ENCODE data around the gene NELL2. TPM values are rescaled to one million over a fixed set of nuclear protein-coding genes. Genes with fewer than 3 reads are reported as not detected.

Gene NELL2
- polyA plus RNA-seq, 1 of the 3 experiments (the other 2 are of a cell fraction) = 0.35 TPM

GRCh38 chr12:44859998-44860689 lies 16.0 kb downstream of the NELL2 start:
- Histone ChIP-seq H3K9me2 (no peaks in the 10 kb centered on the region), H3K9me3 (no peaks in the 10 kb centered on the region), H4K20me1 (ENCODE audit: insufficient read depth) (no peaks in the 10 kb centered on the region), H3K79me2 (ENCODE audit: insufficient read depth) (no peaks in the 10 kb centered on the region), H3K36me3 (replicated peaks in 1 of 2; ENCODE audit: control insufficient read depth in 1 of 2, insufficient read depth in 2 of 2, low read length in 1 of 2) (no peaks in the 10 kb centered on the region), H2AFZ (ENCODE audit: low read depth) (no peak overlapping the region), H3K4me1 (ENCODE audit: control insufficient read depth in 1 of 2, insufficient read depth in 2 of 2, low read depth in 1 of 2, low read length in 1 of 2) (no peaks in the 10 kb centered on the region; a peak in 1 of 4 replicates), H3K4me2 (no peak overlapping the region), H3K27me3 (ENCODE audit: insufficient read depth) (no peaks in the 10 kb centered on the region), H3K4me3 (ENCODE audit: low read depth in 2 of 2, low read length in 1 of 2) (no peak overlapping the region), H3F3A (replicated peaks; ENCODE audit: insufficient read depth) (no peaks in the 10 kb centered on the region), H3K27ac (ENCODE audit: low read depth in 2 of 2, low read length in 1 of 2) (no peak overlapping the region), H3K9ac (no peak overlapping the region)
- ChIA-PET POLR2A (no interaction called here), CTCF (interaction anchor here (0.6 kb wide), 1 partner anchor 101 kb away, joined by 3 read pairs; no protein-coding TSS in a partner anchor)
- DNase-seq = no peak
- 11% methylated on average over 1 of the region's 1 CpG for WGBS (ENCODE audit: low lambda C conversion rate)
- TF ChIP-seq RFX5 (IDR thresholded peaks at IDR 0.05; ENCODE audit: low read length) (no peak), FOSL2 (IDR thresholded peaks at IDR 0.05; ENCODE audit: borderline replicate concordance, low read depth) (no peak), GATA2 (CRISPR knock-in tag; IDR thresholded peaks at IDR 0.05) (no peak), TEAD4 (IDR thresholded peaks at IDR 0.05; ENCODE audit: borderline replicate concordance, insufficient read depth) (no peak), GABPA (IDR thresholded peaks at IDR 0.05; ENCODE audit: low read depth) (no peak), JUND (IDR thresholded peaks at IDR 0.05) (no peak), MEF2A (IDR thresholded peaks at IDR 0.05; ENCODE audit: borderline replicate concordance, low read depth) (no peak), EP300 (IDR thresholded peaks at IDR 0.05; ENCODE audit: borderline replicate concordance in 1 of 2, low read depth in 1 of 2, low read length in 1 of 2) (no peak), CHD2 (IDR thresholded peaks at IDR 0.05; ENCODE audit: low read length, partially characterized antibody) (no peak), ZBTB33 (IDR thresholded peaks at IDR 0.05; ENCODE audit: borderline replicate concordance, low read depth) (no peak), NRF1 (IDR thresholded peaks at IDR 0.05; ENCODE audit: low read depth, low read length) (no peak)
- TF ChIP-seq, protein P1, sequence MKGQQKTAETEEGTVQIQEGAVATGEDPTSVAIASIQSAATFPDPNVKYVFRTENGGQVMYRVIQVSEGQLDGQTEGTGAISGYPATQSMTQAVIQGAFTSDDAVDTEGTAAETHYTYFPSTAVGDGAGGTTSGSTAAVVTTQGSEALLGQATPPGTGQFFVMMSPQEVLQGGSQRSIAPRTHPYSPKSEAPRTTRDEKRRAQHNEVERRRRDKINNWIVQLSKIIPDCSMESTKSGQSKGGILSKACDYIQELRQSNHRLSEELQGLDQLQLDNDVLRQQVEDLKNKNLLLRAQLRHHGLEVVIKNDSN (IDR thresholded peaks at IDR 0.05; ENCODE audit: borderline replicate concordance, low read depth) = no peak

- no peak overlapping the region for H2AFZ ChIP-seq (ENCODE audit: low read depth)
- H3F3A ChIP-seq (replicated peaks; ENCODE audit: insufficient read depth) = no peaks in the 10 kb centered on the region
- H3K79me2 ChIP-seq (ENCODE audit: insufficient read depth) = no peaks in the 10 kb centered on the region
- H4K20me1 ChIP-seq (ENCODE audit: insufficient read depth) = no peaks in the 10 kb centered on the region
- H3K4me3 ChIP-seq (ENCODE audit: low read depth in 2 of 2, low read length in 1 of 2) = no peak overlapping the region
- H3K9me2 ChIP-seq = no peaks in the 10 kb centered on the region
- CTCF ChIA-PET = no interaction called here
- whole genome bisulfite sequencing (ENCODE audit: low lambda C conversion rate) = 36% methylated on average over 4 of the region's 4 CpGs
- DNase-seq = no peak
- H3K36me3 ChIP-seq (replicated peaks in 1 of 2; ENCODE audit: control insufficient read depth in 1 of 2, insufficient read depth in 2 of 2, low read length in 1 of 2) = no peaks in the 10 kb centered on the region
- no peaks in the 10 kb centered on the region; a peak in 1 of 4 replicates for H3K4me1 ChIP-seq (ENCODE audit: control insufficient read depth in 1 of 2, insufficient read depth in 2 of 2, low read depth in 1 of 2, low read length in 1 of 2)
- POLR2A ChIA-PET = no interaction called here
- no peak overlapping the region for H3K9ac ChIP-seq
- H3K4me2 ChIP-seq = no peak overlapping the region
- H3K9me3 ChIP-seq = no peaks in the 10 kb centered on the region
- H3K27ac ChIP-seq (ENCODE audit: low read depth in 2 of 2, low read length in 1 of 2) = no peak overlapping the region
- no peaks in the 10 kb centered on the region for H3K27me3 ChIP-seq (ENCODE audit: insufficient read depth)
- no peak for TF ChIP-seq MEF2A (IDR thresholded peaks at IDR 0.05; ENCODE audit: borderline replicate concordance, low read depth)
- TF ChIP-seq NRF1 (IDR thresholded peaks at IDR 0.05; ENCODE audit: low read depth, low read length) = no peak
- no peak for TF ChIP-seq TEAD4 (IDR thresholded peaks at IDR 0.05; ENCODE audit: borderline replicate concordance, insufficient read depth)
- TF ChIP-seq GABPA (IDR thresholded peaks at IDR 0.05; ENCODE audit: low read depth) = no peak
- no peak for TF ChIP-seq SMC3 (IDR thresholded peaks at IDR 0.05; ENCODE audit: low read depth, low read length)
- TF ChIP-seq POLR2AphosphoS5 (IDR thresholded peaks at IDR 0.05; ENCODE audit: low read depth, low read length) = no peak
- no peak for TF ChIP-seq CTCF (IDR thresholded peaks at IDR 0.05)
- TF ChIP-seq JUND (IDR thresholded peaks at IDR 0.05) = no peak
- TF ChIP-seq EP300 (IDR thresholded peaks at IDR 0.05; ENCODE audit: borderline replicate concordance in 1 of 2, low read depth in 1 of 2, low read length in 1 of 2) = no peak
- no peak for TF ChIP-seq YY1 (IDR thresholded peaks at IDR 0.05; ENCODE audit: low read depth)
- TF ChIP-seq FOSL2 (IDR thresholded peaks at IDR 0.05; ENCODE audit: borderline replicate concordance, low read depth) = no peak
- TF ChIP-seq, protein P1 (IDR thresholded peaks at IDR 0.05; ENCODE audit: borderline replicate concordance, low read depth) = no peak
- no peak for TF ChIP-seq ZBTB33 (IDR thresholded peaks at IDR 0.05; ENCODE audit: borderline replicate concordance, low read depth)
Observed at GRCh38 chr12:44858226-44858855, 17.8 kb downstream of the NELL2 start.

All from SK-N-SH (cell line).